HG03457 (cell line): ENCODE measurements around the gene MBNL1.

Experiments used
- ATAC-seq: cut with Tn5 transposase; IDR thresholded peaks from one replicate; pipeline ENCODE4 v1.9.1; 2021; ENCODE audit warnings: moderate number of reproducible peaks; ENCODE audit not compliant: unreplicated experiment

MBNL1 gene

GRCh38 chr3:152271501-152272236 lies 2.9 kb downstream of the MBNL1 start:
- ATAC-seq: no peak

- ATAC-seq: no peak
These were observed 4.1 kb downstream of the MBNL1 start for GRCh38 chr3:152272771-152273242.

- no peak for ATAC-seq
These were observed 8.0 kb downstream of the MBNL1 start for GRCh38 chr3:152276681-152277080.

- no peak for ATAC-seq
These were observed 8.5 kb downstream of the MBNL1 start for GRCh38 chr3:152277198-152277597.

- ATAC-seq: no peak
These were observed 10.2 kb downstream of the MBNL1 start for GRCh38 chr3:152278756-152279427.

GRCh38 chr3:152279479-152279878 lies 10.8 kb downstream of the MBNL1 start:
- ATAC-seq: no peak

- ATAC-seq: no peak
These were observed 11.8 kb downstream of the MBNL1 start for GRCh38 chr3:152280539-152280938.

- peak; percentile 53 for ATAC-seq
These were observed 12.5 kb downstream of the MBNL1 start for GRCh38 chr3:152281133-152281713.

GRCh38 chr3:152282813-152283212 lies 14.1 kb downstream of the MBNL1 start:
- ATAC-seq: no peak

- no peak for ATAC-seq
These were observed 15.0 kb downstream of the MBNL1 start for GRCh38 chr3:152283492-152284381.

GRCh38 chr3:152284906-152285305 lies 16.2 kb downstream of the MBNL1 start:
- no peak for ATAC-seq

GRCh38 chr3:152285509-152285908 lies 16.8 kb downstream of the MBNL1 start:
- no peak for ATAC-seq

GRCh38 chr3:152287898-152288576 lies 19.3 kb downstream of the MBNL1 start:
- no peak for ATAC-seq

GRCh38 chr3:152288681-152289080 lies 20.0 kb downstream of the MBNL1 start:
- no peak for ATAC-seq

- ATAC-seq: no peak
These were observed 21.0 kb downstream of the MBNL1 start for GRCh38 chr3:152289708-152290107.

GRCh38 chr3:152290374-152290773 lies 21.6 kb downstream of the MBNL1 start:
- no peak for ATAC-seq

GRCh38 chr3:152291238-152291637 lies 22.5 kb downstream of the MBNL1 start:
- no peak for ATAC-seq

GRCh38 chr3:152291649-152292066 lies 22.9 kb downstream of the MBNL1 start:
- ATAC-seq: no peak

GRCh38 chr3:152292366-152292765 lies 23.6 kb downstream of the MBNL1 start:
- no peak for ATAC-seq

GRCh38 chr3:152293347-152294006 lies 24.7 kb downstream of the MBNL1 start:
- ATAC-seq: no peak
